Peyer's patch (tissue), 4 donors: ENCODE measurements around the gene SHB.
A peak's percentile ranks its signal among the peaks of the same experiment; 100 is the strongest.

ENCODE experiments used
- POLR2A ChIP-seq, 2 donors: fragments of 450-650 bp; IDR thresholded peaks; one replicate each; pipeline ENCODE4 v1.5.1; 2017; ENCODE audit warnings: antibody characterized with exemption in 2 of 2, mild to moderate bottlenecking in 2 of 2, moderate library complexity in 2 of 2
- TF ChIP-seq, protein P1 (sequence below), 6 experiments: fragments of 450-650 bp in 4 of 6; fragments of 200-600 bp in 2 of 6; sonication (generic) in 1 of 6; IDR thresholded peaks; one replicate each; pipeline ENCODE4 v1.5.1; 2017 to 2019; ENCODE audit warnings: antibody characterized with exemption in 6 of 6, mild to moderate bottlenecking in 3 of 6, moderate library complexity in 1 of 6

DNA sequence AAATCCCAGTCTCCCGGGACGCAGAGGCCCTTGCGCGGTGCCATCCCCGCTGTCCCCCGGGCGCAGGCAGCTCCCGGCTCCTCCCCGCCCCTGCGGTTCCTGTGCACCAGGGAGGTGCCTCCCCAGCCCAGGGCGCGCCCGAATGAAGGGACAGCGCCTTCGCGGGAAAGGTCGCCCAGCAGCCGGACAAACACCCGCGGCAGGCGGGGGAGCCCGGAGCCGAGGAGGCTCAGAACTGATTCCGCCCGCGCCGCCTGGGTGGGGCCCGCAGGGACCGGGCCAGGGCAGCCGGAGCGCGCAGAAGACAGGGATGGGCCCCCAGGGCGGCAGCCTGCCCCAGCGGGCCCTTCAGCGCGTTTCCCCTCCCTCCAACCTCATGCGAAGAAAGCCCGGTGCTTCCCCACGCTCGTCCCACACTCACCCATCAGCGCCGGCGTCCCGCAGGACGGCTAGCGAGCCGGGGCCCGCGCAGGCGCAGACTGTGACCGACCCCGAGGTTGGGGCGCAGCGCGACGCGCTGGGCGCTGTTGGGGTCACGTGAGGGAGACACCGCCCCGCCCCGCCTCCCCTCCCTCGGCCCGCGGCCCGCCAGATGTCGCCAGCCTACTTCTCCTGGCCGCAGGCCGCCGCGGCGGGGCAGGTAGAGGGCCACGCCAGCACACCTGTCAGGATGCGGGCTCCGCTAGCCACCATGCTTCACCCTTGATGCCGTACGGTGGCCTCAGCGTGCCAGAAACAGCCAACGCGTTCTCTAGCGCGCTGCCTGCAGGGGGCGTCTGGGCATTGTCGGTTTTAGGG is 165.2 kb downstream of the SHB start, which contains the start of gene SLC25A51:
- TF ChIP-seq, protein P1, sequence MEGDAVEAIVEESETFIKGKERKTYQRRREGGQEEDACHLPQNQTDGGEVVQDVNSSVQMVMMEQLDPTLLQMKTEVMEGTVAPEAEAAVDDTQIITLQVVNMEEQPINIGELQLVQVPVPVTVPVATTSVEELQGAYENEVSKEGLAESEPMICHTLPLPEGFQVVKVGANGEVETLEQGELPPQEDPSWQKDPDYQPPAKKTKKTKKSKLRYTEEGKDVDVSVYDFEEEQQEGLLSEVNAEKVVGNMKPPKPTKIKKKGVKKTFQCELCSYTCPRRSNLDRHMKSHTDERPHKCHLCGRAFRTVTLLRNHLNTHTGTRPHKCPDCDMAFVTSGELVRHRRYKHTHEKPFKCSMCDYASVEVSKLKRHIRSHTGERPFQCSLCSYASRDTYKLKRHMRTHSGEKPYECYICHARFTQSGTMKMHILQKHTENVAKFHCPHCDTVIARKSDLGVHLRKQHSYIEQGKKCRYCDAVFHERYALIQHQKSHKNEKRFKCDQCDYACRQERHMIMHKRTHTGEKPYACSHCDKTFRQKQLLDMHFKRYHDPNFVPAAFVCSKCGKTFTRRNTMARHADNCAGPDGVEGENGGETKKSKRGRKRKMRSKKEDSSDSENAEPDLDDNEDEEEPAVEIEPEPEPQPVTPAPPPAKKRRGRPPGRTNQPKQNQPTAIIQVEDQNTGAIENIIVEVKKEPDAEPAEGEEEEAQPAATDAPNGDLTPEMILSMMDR (IDR thresholded peaks at IDR 0.05), result peak; percentile 83 to 97 (median 96)
- TF ChIP-seq POLR2A (IDR thresholded peaks at IDR 0.05), result peak; percentile 71 to 78
